Gastrocnemius medialis (tissue), 4 donors: ENCODE data around the gene TMOD3. TPM values are rescaled to one million over a fixed set of nuclear protein-coding genes. Genes with fewer than 3 reads are reported as not detected.

Experiments used
- ATAC-seq, 2 donors: fragments of 150-250 bp; one replicate each; pipeline ENCODE4 v1.9.1; 2016
- DNase-seq, 2 donors: peaks; one replicate each; pipeline ENCODE4 v3.0.0-alpha.2; 2019
- H3K27ac ChIP-seq, 4 donors: fragments of 200-600 bp; sonication (generic); 1 replicate in 1 of 4; 2 replicates in 3 of 4; pipeline ENCODE4 v1.5.1; 2016 to 2018; ENCODE audit warnings: mild to moderate bottlenecking in 2 of 4, moderate library complexity in 1 of 4
- H3K27me3 ChIP-seq, 3 donors: fragments of 200-600 bp; sonication (generic) in 2 of 3; 1 replicate in 1 of 3; 2 replicates in 2 of 3; pipeline versions ENCODE4 v1.5.1 to v1.6.0; 2016 to 2019; ENCODE audit warnings: mild to moderate bottlenecking in 1 of 3, moderate library complexity in 1 of 3
- H3K36me3 ChIP-seq, 2 donors: fragments of 200-600 bp; sonication (generic) in 1 of 2; one replicate each; pipeline ENCODE4 v1.5.1; 2017 to 2018
- H3K4me1 ChIP-seq, 2 donors: fragments of 200-600 bp; sonication (generic) in 1 of 2; one replicate each; pipeline ENCODE4 v1.5.1; 2016 to 2017; ENCODE audit warnings: mild to moderate bottlenecking in 2 of 2
- H3K4me3 ChIP-seq, 4 donors: fragments of 200-600 bp; sonication (generic) in 3 of 4; 1 replicate in 1 of 4; 2 replicates in 3 of 4; pipeline ENCODE4 v1.5.1; 2016 to 2019; ENCODE audit warnings: mild to moderate bottlenecking in 2 of 4
- H3K9me3 ChIP-seq, 3 donors: fragments of 200-600 bp; sonication (generic) in 2 of 3; 1 replicate in 1 of 3; 2 replicates in 2 of 3; pipeline ENCODE4 v1.5.1; 2016 to 2019
- CTCF ChIP-seq, 5 experiments: fragments of 450-650 bp in 3 of 5; fragments of 200-600 bp in 2 of 5; sonication (generic) in 2 of 5; IDR thresholded peaks in 4 of 5; conservative IDR thresholded peaks in 1 of 5; 1 replicate in 4 of 5; 2 replicates in 1 of 5; pipeline ENCODE4 v1.5.1; 2016 to 2019; ENCODE audit warnings: antibody characterized with exemption in 5 of 5, mild to moderate bottlenecking in 3 of 5, moderate library complexity in 3 of 5
- POLR2A ChIP-seq, 2 donors: fragments of 450-650 bp; IDR thresholded peaks; one replicate each; pipeline ENCODE4 v1.6.1; 2017; ENCODE audit warnings: antibody characterized with exemption in 2 of 2, mild to moderate bottlenecking in 2 of 2, moderate library complexity in 2 of 2
- in situ Hi-C, 4 donors: fragments of 200-750 bp; cut with MboI; loops; one replicate each; pipeline versions ENCODE4 v1.15.0 to v1.8.0; 2017; ENCODE audit warnings: low sequenced_read_pairs in 4 of 4
- intact Hi-C: fragments of 100-400 bp; cut with DNase I; formaldehyde crosslinking; loops from one replicate; pipeline ENCODE4 v1.15.1; 2023; ENCODE audit warnings: low total_unique reads
- total RNA-seq, 4 donors: library from RNA; depleted of rRNA; stranded (reverse); fragments of >200 nt; gene quantifications; one replicate each; pipeline versions ENCODE4 v1.1.0 to v1.2.3, GENCODE V29; 2016

The TMOD3 gene
- total RNA-seq, 4 donors from 2014 or later: 6.2 to 9.2 (median 6.7) TPM

DNA sequence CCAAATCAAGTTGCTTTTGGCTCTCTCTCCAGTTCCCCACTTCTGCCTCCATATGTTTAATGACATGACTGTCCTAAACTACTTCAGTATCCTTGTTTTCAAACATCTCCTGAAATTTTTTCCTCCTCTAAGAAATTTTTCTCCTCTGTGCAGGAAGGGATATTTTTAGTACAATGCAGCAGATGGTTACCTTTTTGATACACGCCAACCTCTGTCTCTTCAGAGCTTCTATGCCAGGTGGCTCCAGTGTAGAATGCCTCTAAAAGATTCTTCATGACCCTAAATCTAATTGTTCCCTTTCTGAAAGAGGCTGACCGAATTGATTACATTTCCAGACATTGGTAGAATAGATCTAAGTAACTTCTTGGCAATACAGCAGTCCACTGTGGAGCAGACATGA lies 33.7 kb downstream of the TMOD3 start:
- DNase-seq: no peak
- H3K4me3 ChIP-seq: no peak overlapping the region
- peaks cover 0 to 15% of the 10 kb centered on the region in 2 donors for H3K36me3 ChIP-seq
- intact Hi-C loops: no loop called here
- no peak overlapping the region for H3K27ac ChIP-seq
- H3K27me3 ChIP-seq: no peaks in the 10 kb centered on the region
- TF ChIP-seq POLR2A (IDR thresholded peaks at IDR 0.05) (no peak), CTCF (IDR thresholded peaks at IDR 0.05 in 4 of 5, conservative IDR thresholded peaks at IDR 0.05 in 1 of 5) (no peak)
- in situ Hi-C loops: no loop called here
- H3K4me1 ChIP-seq: no peaks in the 10 kb centered on the region
- no peaks in the 10 kb centered on the region for H3K9me3 ChIP-seq
- no peak for ATAC-seq

DNA sequence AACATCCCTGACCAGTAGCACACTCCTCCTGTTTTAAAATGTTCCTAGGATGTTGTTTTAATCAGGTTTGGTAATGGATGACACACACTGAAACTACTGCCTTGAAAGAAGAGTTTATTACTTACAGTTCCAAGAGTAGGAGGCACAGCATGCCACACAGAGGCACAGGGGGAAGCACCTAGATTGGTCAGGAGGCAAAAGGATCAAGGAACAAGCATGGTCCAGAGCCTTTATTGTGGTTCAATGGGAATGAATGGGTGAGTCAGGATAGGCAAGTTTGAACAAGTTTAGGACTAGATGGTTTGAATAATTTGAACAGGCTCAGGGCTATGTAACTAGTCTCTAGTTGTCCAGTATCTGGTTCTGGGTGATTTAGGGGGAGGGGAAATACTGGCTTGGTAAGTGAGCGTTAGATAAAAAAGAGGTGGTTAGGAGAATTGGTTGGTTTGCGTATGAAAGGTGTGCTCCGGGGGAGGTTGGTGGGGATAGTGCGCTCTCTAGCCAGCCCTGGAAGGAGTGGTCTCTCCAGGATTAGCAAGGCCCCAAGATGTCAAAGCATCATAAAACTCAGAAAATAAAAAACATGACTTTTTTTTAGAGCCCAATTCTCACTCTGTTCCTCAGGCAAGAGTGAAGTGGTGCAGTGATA lies 35.1 kb downstream of the TMOD3 start:
- Histone ChIP-seq H3K27ac (no peak overlapping the region), H3K36me3 (peaks cover 0 to 19% of the 10 kb centered on the region in 2 donors), H3K9me3 (no peaks in the 10 kb centered on the region), H3K4me1 (peaks cover 0 to 4% of the 10 kb centered on the region in 2 donors), H3K27me3 (no peaks in the 10 kb centered on the region), H3K4me3 (no peak overlapping the region)
- no peak for DNase-seq
- intact Hi-C loops: no loop called here
- ATAC-seq: no peak
- in situ Hi-C loops: no loop called here
- TF ChIP-seq POLR2A (IDR thresholded peaks at IDR 0.05): no peak
- TF ChIP-seq CTCF (IDR thresholded peaks at IDR 0.05 in 4 of 5, conservative IDR thresholded peaks at IDR 0.05 in 1 of 5): no peak

- no peaks in the 10 kb centered on the region for H3K27me3 ChIP-seq
- peaks cover 0 to 4% of the 10 kb centered on the region in 2 donors for H3K4me1 ChIP-seq
- ATAC-seq (no peak), DNase-seq (no peak)
- H3K27ac ChIP-seq: no peak overlapping the region
- TF ChIP-seq CTCF (IDR thresholded peaks at IDR 0.05 in 4 of 5, conservative IDR thresholded peaks at IDR 0.05 in 1 of 5) (no peak), POLR2A (IDR thresholded peaks at IDR 0.05) (no peak)
- peaks cover 0 to 27% of the 10 kb centered on the region in 2 donors for H3K36me3 ChIP-seq
- in situ Hi-C loops: no loop called here
- H3K4me3 ChIP-seq: no peak overlapping the region
- no peaks in the 10 kb centered on the region for H3K9me3 ChIP-seq
- intact Hi-C loops: no loop called here
These were observed 35.9 kb downstream of the TMOD3 start for GRCh38 chr15:51865317-51865716.

- TF ChIP-seq CTCF (IDR thresholded peaks at IDR 0.05 in 4 of 5, conservative IDR thresholded peaks at IDR 0.05 in 1 of 5) (no peak), POLR2A (IDR thresholded peaks at IDR 0.05) (no peak)
- no peak overlapping the region for H3K4me3 ChIP-seq
- ATAC-seq (no peak), DNase-seq (no peak)
- H3K27ac ChIP-seq: no peak overlapping the region
- no peaks in the 10 kb centered on the region for H3K27me3 ChIP-seq
- H3K4me1 ChIP-seq: peaks cover 0 to 4% of the 10 kb centered on the region in 2 donors
- intact Hi-C loops (no loop called here), in situ Hi-C loops (no loop called here)
- H3K9me3 ChIP-seq: no peaks in the 10 kb centered on the region
- H3K36me3 ChIP-seq: peaks cover 0 to 35% of the 10 kb centered on the region in 2 donors
These were observed 36.7 kb downstream of the TMOD3 start for GRCh38 chr15:51866161-51866560.

GRCh38 chr15:51866751-51867150 lies 37.3 kb downstream of the TMOD3 start:
- Histone ChIP-seq H3K4me1 (peaks cover 0 to 4% of the 10 kb centered on the region in 2 donors), H3K27me3 (no peaks in the 10 kb centered on the region), H3K36me3 (peaks cover 0 to 40% of the 10 kb centered on the region in 2 donors), H3K4me3 (no peak overlapping the region), H3K27ac (no peak overlapping the region), H3K9me3 (no peaks in the 10 kb centered on the region)
- TF ChIP-seq CTCF (IDR thresholded peaks at IDR 0.05 in 4 of 5, conservative IDR thresholded peaks at IDR 0.05 in 1 of 5) (no peak), POLR2A (IDR thresholded peaks at IDR 0.05) (no peak)
- DNase-seq (no peak), ATAC-seq (no peak)
- intact Hi-C loops (no loop called here), in situ Hi-C loops (no loop called here)
